HEK293 (cell line): Measurements from ENCODE around the gene ZFPL1.

ENCODE experiments used
- CTCF ChIA-PET: fragments of 350-600 bp; formaldehyde crosslinking; extraction: SDS; loops from one replicate; lab custom pipeline; 2021; ENCODE audit warnings: antibody characterized with exemption; lab: Yijun Ruan, JAX
- POLR2A ChIA-PET: fragments of 300-600 bp; formaldehyde crosslinking; extraction: SDS; loops from one replicate; lab custom pipeline; 2020; ENCODE audit warnings: antibody characterized with exemption, inconsistent platforms; lab: Yijun Ruan, JAX
- H3K27ac ChIP-seq: fragments of 200-500 bp; sonication (Bioruptor generic); 2 replicates; pipeline ENCODE4 v1.5.1; 2014; ENCODE audit warnings: low read depth, low read length, control low read depth, inconsistent platforms; ENCODE audit errors: extremely low read depth
- H3K36me3 ChIP-seq, 2 experiments: fragments of 200-500 bp in 1 of 2; sonication (Bioruptor generic) in 1 of 2; 1 replicate in 1 of 2; 2 replicates in 1 of 2; pipeline ENCODE4 v1.5.1; 2014 to 2017; ENCODE audit warnings: inconsistent platforms in 2 of 2, low read length in 2 of 2; ENCODE audit not compliant: control insufficient read depth in 2 of 2, insufficient read depth in 1 of 2
- H3K4me1 ChIP-seq: fragments of 200-500 bp; sonication (Bioruptor generic); 2 replicates; pipeline ENCODE4 v1.5.1; 2014; ENCODE audit warnings: mild to moderate bottlenecking, low read length, inconsistent platforms; ENCODE audit not compliant: control insufficient read depth, insufficient read depth
- H3K4me3 ChIP-seq: 2 replicates; pipeline ENCODE4 v1.5.1; 2011; ENCODE audit warnings: low read depth, mild to moderate bottlenecking, control low read depth, low read length, moderate library complexity
- H3K9me3 ChIP-seq: fragments of 200-500 bp; sonication (Bioruptor generic); 2 replicates; pipeline ENCODE4 v1.5.1; 2014; ENCODE audit warnings: low read depth, low read length, inconsistent platforms; ENCODE audit not compliant: control insufficient read depth, insufficient read depth
- KLF10 ChIP-seq: fragments of 450-650 bp; IDR thresholded peaks from 2 replicates; pipeline ENCODE4 v1.5.1; 2018; ENCODE audit warnings: missing biosample characterization, mild to moderate bottlenecking, missing genetic modification characterization
- PRDM10 ChIP-seq: fragments of 450-650 bp; formaldehyde crosslinking; IDR thresholded peaks from 2 replicates; pipeline ENCODE4 v1.5.1; 2016; ENCODE audit warnings: missing biosample characterization, missing genetic modification characterization
- SALL2 ChIP-seq: fragments of 450-650 bp; formaldehyde crosslinking; IDR thresholded peaks from 2 replicates; pipeline ENCODE4 v1.5.0; 2017; ENCODE audit warnings: missing biosample characterization, mild to moderate bottlenecking, missing genetic modification characterization, borderline replicate concordance
- ZBTB44 ChIP-seq: fragments of 450-650 bp; IDR thresholded peaks from 2 replicates; pipeline ENCODE4 v1.5.1; 2018; ENCODE audit warnings: missing biosample characterization, mild to moderate bottlenecking, missing genetic modification characterization
- ZNF138 ChIP-seq: fragments of 450-650 bp; formaldehyde crosslinking; IDR thresholded peaks from 2 replicates; pipeline ENCODE4 v1.5.1; 2016; ENCODE audit warnings: missing biosample characterization, missing genetic modification characterization, borderline replicate concordance
- ZNF239 ChIP-seq: fragments of 450-650 bp; formaldehyde crosslinking; IDR thresholded peaks from 2 replicates; pipeline ENCODE4 v1.5.1; 2016; ENCODE audit warnings: missing biosample characterization, missing genetic modification characterization
- ZNF324 ChIP-seq: fragments of 450-650 bp; formaldehyde crosslinking; IDR thresholded peaks from 2 replicates; pipeline ENCODE4 v1.5.1; 2016; ENCODE audit warnings: missing biosample characterization, missing genetic modification characterization
- ZNF404 ChIP-seq: fragments of 450-650 bp; formaldehyde crosslinking; IDR thresholded peaks from 2 replicates; pipeline ENCODE4 v1.5.1; 2017; ENCODE audit warnings: missing biosample characterization, missing genetic modification characterization
- ZNF449 ChIP-seq: fragments of 450-650 bp; formaldehyde crosslinking; IDR thresholded peaks from 2 replicates; pipeline ENCODE4 v1.5.1; 2017; ENCODE audit warnings: missing biosample characterization, mild to moderate bottlenecking, missing genetic modification characterization, moderate library complexity
- ZNF549 ChIP-seq: fragments of 450-650 bp; IDR thresholded peaks from 2 replicates; pipeline ENCODE4 v1.5.1; 2018; ENCODE audit warnings: missing biosample characterization, missing genetic modification characterization, mild to moderate bottlenecking, inconsistent platforms, moderate library complexity
- ZNF555 ChIP-seq: fragments of 450-650 bp; formaldehyde crosslinking; conservative IDR thresholded peaks from 2 replicates; pipeline ENCODE4 v1.5.1; 2017; ENCODE audit warnings: missing biosample characterization, mild to moderate bottlenecking, missing genetic modification characterization, inconsistent platforms
- ZNF558 ChIP-seq: fragments of 450-650 bp; formaldehyde crosslinking; IDR thresholded peaks from 2 replicates; pipeline ENCODE4 v1.5.1; 2016; ENCODE audit warnings: missing biosample characterization, missing genetic modification characterization
- ZNF571 ChIP-seq: fragments of 450-650 bp; formaldehyde crosslinking; IDR thresholded peaks from 2 replicates; pipeline ENCODE4 v1.5.0; 2017; ENCODE audit warnings: missing biosample characterization, missing genetic modification characterization
- ZNF600 ChIP-seq: fragments of 450-650 bp; formaldehyde crosslinking; IDR thresholded peaks from 2 replicates; pipeline ENCODE4 v1.5.1; 2016; ENCODE audit warnings: missing biosample characterization, missing genetic modification characterization
- ZNF623 ChIP-seq: fragments of 450-650 bp; formaldehyde crosslinking; IDR thresholded peaks from 2 replicates; pipeline ENCODE4 v1.5.1; 2016; ENCODE audit warnings: missing biosample characterization, missing genetic modification characterization
- ZNF624 ChIP-seq: fragments of 450-650 bp; formaldehyde crosslinking; IDR thresholded peaks from 2 replicates; pipeline ENCODE4 v1.5.1; 2017; ENCODE audit warnings: missing biosample characterization, missing genetic modification characterization
- ZNF658 ChIP-seq: fragments of 450-650 bp; formaldehyde crosslinking; IDR thresholded peaks from 2 replicates; pipeline ENCODE4; 2016; ENCODE audit warnings: missing biosample characterization, missing genetic modification characterization
- TF ChIP-seq, protein P1 (sequence below): fragments of 450-650 bp; formaldehyde crosslinking; IDR thresholded peaks from 2 replicates; pipeline ENCODE4 v1.5.1; 2016; ENCODE audit warnings: missing biosample characterization, missing genetic modification characterization, low read depth

The ZFPL1 gene

GRCh38 chr11:65043881-65044501, 40.0 kb upstream of the ZFPL1 start (continued):
- peak; percentile 56; the same call in 1 of the 2 replicates for TF ChIP-seq PRDM10 (tag by site-specific recombination)
- no peak for TF ChIP-seq ZNF449 (tag by site-specific recombination)
- TF ChIP-seq, all 188 proteins: peak for 3

DNA sequence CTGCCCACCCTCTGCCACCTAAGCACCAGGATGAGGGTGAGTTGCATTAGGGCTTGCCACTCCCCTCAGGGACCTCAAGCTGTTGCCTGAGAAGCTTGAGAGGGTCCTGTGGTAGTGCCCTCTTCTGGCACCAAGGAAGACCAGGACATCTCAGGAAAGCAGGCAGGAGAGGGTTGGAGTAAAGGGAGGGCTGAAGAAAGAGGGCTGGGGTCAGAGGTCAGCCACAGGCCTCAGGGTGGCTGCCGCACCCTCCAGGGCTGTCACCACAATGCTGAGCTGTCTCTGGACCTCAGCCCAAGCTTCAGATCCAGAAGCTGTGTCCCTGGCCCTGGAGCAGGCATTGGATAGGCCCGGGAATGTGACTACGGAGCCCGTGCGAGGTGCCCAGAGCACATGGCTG, 39.0 kb upstream of the ZFPL1 start:
- no peaks in the 10 kb centered on the region for H3K4me1 ChIP-seq
- no peak overlapping the region for H3K27ac ChIP-seq
- CTCF ChIA-PET, result interaction anchor here (1.1 kb wide), 1 partner anchor 15 kb away, joined by 4 read pairs; no protein-coding TSS in a partner anchor
- no peaks in the 10 kb centered on the region for H3K9me3 ChIP-seq
- no peak for TF ChIP-seq PRDM10 (tag by site-specific recombination)
- POLR2A ChIA-PET, result no interaction called here
- H3K4me3 ChIP-seq, result no peak overlapping the region
- H3K36me3 ChIP-seq, result peaks cover 0 to 31% of the 10 kb centered on the region in 2 experiments; a peak in 1 of 3 replicates

DNA sequence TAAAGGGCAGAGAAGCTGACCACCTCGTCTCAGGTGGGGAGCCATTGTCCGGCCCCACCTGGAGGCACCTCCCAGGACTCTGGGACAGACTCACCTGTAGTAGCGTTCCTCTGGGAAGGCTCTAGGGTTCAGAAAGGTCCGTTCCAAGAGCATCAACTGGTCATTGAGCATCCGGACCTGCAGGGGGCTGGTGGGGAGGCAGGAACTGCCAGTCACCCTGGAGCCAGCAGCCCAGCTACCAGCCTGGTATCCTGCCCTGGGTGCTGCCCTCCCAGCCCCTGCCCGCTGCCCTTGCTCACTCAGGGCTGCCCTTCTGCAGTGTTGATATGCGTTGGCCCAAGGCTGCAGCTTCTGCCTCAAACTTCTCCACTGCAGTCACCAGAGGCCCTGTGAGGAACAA, 38.3 kb upstream of the ZFPL1 start:
- H3K9me3 ChIP-seq, result no peaks in the 10 kb centered on the region
- peaks cover 0 to 31% of the 10 kb centered on the region in 2 experiments; a peak in 1 of 3 replicates for H3K36me3 ChIP-seq
- ChIA-PET POLR2A (no interaction called here), CTCF (interaction anchor here (0.6 to 1.1 kb wide), 2 partner anchors 12 to 14 kb away, joined by 3 to 4 read pairs; no protein-coding TSS in a partner anchor)
- H3K4me1 ChIP-seq, result no peaks in the 10 kb centered on the region
- TF ChIP-seq ZNF555, result no peak
- no peak for TF ChIP-seq ZNF549 (tag by site-specific recombination)
- TF ChIP-seq ZNF138, result no peak
- TF ChIP-seq ZNF404 (tag by site-specific recombination), result no peak
- TF ChIP-seq ZBTB44 (tag by site-specific recombination), result no peak
- TF ChIP-seq ZNF571 (tag by site-specific recombination), result no peak
- no peak for TF ChIP-seq ZNF658 (tag by site-specific recombination)
- TF ChIP-seq KLF10 (tag by site-specific recombination), result no peak
- TF ChIP-seq ZNF623 (tag by site-specific recombination), result no peak
- TF ChIP-seq, protein P1, sequence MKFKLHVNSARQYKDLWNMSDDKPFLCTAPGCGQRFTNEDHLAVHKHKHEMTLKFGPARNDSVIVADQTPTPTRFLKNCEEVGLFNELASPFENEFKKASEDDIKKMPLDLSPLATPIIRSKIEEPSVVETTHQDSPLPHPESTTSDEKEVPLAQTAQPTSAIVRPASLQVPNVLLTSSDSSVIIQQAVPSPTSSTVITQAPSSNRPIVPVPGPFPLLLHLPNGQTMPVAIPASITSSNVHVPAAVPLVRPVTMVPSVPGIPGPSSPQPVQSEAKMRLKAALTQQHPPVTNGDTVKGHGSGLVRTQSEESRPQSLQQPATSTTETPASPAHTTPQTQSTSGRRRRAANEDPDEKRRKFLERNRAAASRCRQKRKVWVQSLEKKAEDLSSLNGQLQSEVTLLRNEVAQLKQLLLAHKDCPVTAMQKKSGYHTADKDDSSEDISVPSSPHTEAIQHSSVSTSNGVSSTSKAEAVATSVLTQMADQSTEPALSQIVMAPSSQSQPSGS (tag by site-specific recombination), result no peak
- TF ChIP-seq SALL2, result no peak
- TF ChIP-seq ZNF624 (tag by site-specific recombination), result no peak
- TF ChIP-seq ZNF239 (tag by site-specific recombination), result no peak
- TF ChIP-seq ZNF600 (tag by site-specific recombination), result no peak
- TF ChIP-seq ZNF558 (tag by site-specific recombination), result no peak
- TF ChIP-seq ZNF324 (tag by site-specific recombination), result no peak
- H3K27ac ChIP-seq, result no peak overlapping the region
- no peak overlapping the region for H3K4me3 ChIP-seq
